A673 (cell line): Measurements from ENCODE around the gene TBPL1. TPM values are rescaled to one million over a fixed set of nuclear protein-coding genes. Genes with fewer than 3 reads are reported as not detected.
"Not testable (repeated sequence)": the region's sequence is repeated elsewhere in the genome, so short reads cannot be mapped to it uniquely, and the experiment has no call there.

Experiments used
- BruUV-seq: library from RNA; stranded (reverse); fragments of 400-500 nt; replicated peaks from 2 replicates; lab custom pipeline; 2021; lab: Mats Ljungman, UMichigan
- CTCF ChIA-PET: fragments of 300-600 bp; sonication (Branson Sonifier 250); formaldehyde crosslinking; loops from one replicate; lab custom pipeline; 2022; ENCODE audit warnings: antibody characterized with exemption; lab: Charles Lee
- POLR2A ChIA-PET: fragments of 300-600 bp; sonication (Branson Sonifier 250); formaldehyde crosslinking; loops from one replicate; lab custom pipeline; 2022; ENCODE audit warnings: antibody characterized with exemption; ENCODE audit not compliant: low non-redundant PET; lab: Charles Lee
- DNase-seq: peaks from one replicate; pipeline ENCODE4 v3.0.0-alpha.2; 2015; ENCODE audit warnings: low spot score
- H3K27ac ChIP-seq: fragments of 200-600 bp; sonication (generic); 2 replicates; pipeline ENCODE4 v1.5.1; 2016; ENCODE audit warnings: mixed run types, low read depth, mild to moderate bottlenecking, mixed read lengths, antibody characterized with exemption, low read length; ENCODE audit not compliant: poor library complexity, severe bottlenecking
- H3K27me3 ChIP-seq: fragments of 200-600 bp; sonication (generic); replicated peaks from 2 replicates; pipeline ENCODE4 v1.6.1; 2017; ENCODE audit warnings: mixed run types, low read depth, mild to moderate bottlenecking, mixed read lengths, antibody characterized with exemption, low read length; ENCODE audit not compliant: insufficient read depth, poor library complexity
- H3K36me3 ChIP-seq: fragments of 200-600 bp; sonication (generic); 2 replicates; pipeline ENCODE4 v1.6.1; 2016; ENCODE audit warnings: mixed run types, mild to moderate bottlenecking, mixed read lengths, antibody characterized with exemption, low read length; ENCODE audit not compliant: insufficient read depth, poor library complexity, severe bottlenecking
- H3K4me1 ChIP-seq: fragments of 200-600 bp; sonication (generic); 2 replicates; pipeline ENCODE4 v1.6.1; 2017; ENCODE audit warnings: mixed run types, mild to moderate bottlenecking, mixed read lengths, antibody characterized with exemption, low read length; ENCODE audit not compliant: insufficient read depth, poor library complexity, severe bottlenecking
- H3K4me3 ChIP-seq: fragments of 200-600 bp; sonication (generic); 2 replicates; pipeline ENCODE4 v1.5.1; 2016; ENCODE audit warnings: low read depth, mixed run types, mild to moderate bottlenecking, mixed read lengths, low read length; ENCODE audit not compliant: poor library complexity, severe bottlenecking
- H3K9me3 ChIP-seq: fragments of 200-600 bp; sonication (generic); 2 replicates; pipeline ENCODE4 v1.6.1; 2016; ENCODE audit warnings: mixed run types, low read depth, mild to moderate bottlenecking, mixed read lengths, antibody characterized with exemption, low read length; ENCODE audit not compliant: poor library complexity, severe bottlenecking
- CTCF ChIP-seq: fragments of 300-800, 200-600 bp; sonication (generic); conservative IDR thresholded peaks from 2 replicates; pipeline ENCODE4 v1.5.1; 2017; ENCODE audit warnings: low read depth, mild to moderate bottlenecking, antibody characterized with exemption, low read length, moderate library complexity, mixed read lengths
- EZH2 ChIP-seq: fragments of 200-600 bp; sonication (generic); IDR thresholded peaks from 2 replicates; pipeline ENCODE4 v1.6.1; 2017; ENCODE audit warnings: borderline replicate concordance, low read depth, mild to moderate bottlenecking, mixed read lengths, antibody characterized with exemption, low read length; ENCODE audit not compliant: poor library complexity, severe bottlenecking
- intact Hi-C: fragments of 100-400 bp; cut with micrococcal nuclease; formaldehyde crosslinking; loops from one replicate; pipeline ENCODE4 v1.10.0; 2022; ENCODE audit not compliant: unreplicated experiment
- total RNA-seq: library from RNA; stranded (reverse); gene quantifications from 2 replicates; pipeline ENCODE4 v1.2.3, GENCODE V29; 2021

TBPL1 gene
- total RNA-seq, 1 experiment from 2014 or later, result 46.3 TPM

DNA sequence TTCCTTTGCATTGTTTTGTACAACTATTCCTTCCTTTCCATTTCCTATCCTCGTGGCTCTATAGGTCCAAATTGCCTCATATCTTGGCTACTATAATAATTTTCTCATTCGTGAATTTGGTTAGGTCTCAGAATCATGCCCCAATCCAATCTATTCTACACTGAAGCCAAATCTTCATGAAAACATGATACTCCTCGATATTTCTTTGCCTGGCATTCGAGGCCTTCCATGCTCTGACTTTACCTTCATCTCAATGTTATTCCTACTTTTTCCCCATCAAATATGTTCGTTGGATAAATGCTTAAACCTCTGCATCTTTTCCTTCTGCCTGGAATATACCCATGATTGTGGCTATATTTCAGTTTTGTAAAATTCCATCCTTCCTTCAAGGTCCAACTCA, 33.7 kb upstream of the TBPL1 start:
- Histone ChIP-seq H3K36me3 (no peaks in the 10 kb centered on the region), H3K9me3 (no peaks in the 10 kb centered on the region), H3K4me3 (no peak overlapping the region), H3K27me3 (peaks cover 18% of the 10 kb centered on the region), H3K4me1 (peaks cover 4% of the 10 kb centered on the region), H3K27ac (no peak overlapping the region)
- ChIA-PET POLR2A (no interaction called here), CTCF (no interaction called here)
- BruUV-seq, result no TSS peak
- intact Hi-C loops, result loop anchor here (5.0 to 10.0 kb wide), 2 partner anchors 82 to 965 kb away; no protein-coding TSS in a partner anchor
- TF ChIP-seq EZH2 (no peak), CTCF (no peak)
- DNase-seq, result no peak

DNA sequence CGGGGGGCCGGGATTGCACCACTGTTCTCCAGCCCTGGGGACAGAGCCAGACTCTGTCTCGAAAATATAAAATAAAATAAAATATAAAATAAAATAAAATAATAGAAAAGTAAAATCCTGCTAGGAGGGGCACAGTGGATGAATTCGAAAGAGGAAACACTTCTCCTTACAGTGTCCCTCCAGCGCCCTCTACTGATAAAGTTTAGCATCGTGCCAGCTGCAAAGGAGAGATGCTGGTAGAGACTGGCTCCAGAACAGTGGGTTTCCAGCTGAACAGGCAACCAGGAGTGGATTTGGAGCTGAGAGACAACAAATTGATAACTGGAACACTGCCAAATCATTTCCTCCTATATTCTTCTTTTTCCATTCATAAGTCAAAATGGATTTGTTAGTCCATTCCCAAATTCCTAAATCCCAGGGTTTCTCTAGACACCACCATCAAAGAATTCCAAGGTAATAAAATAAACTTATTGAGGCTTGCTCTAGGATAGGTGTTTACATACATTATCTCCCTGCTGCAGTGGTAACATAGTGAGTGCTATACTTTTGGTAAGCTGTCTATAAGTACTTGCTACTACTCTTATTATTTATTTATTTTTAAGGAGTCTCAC, 31.7 kb upstream of the TBPL1 start:
- CTCF ChIA-PET, result interaction anchor here (1.1 to 5.6 kb wide), 3 partner anchors 83 to 352 kb away, joined by 3 to 103 read pairs (median 14); no protein-coding TSS in a partner anchor
- BruUV-seq, result no TSS peak
- no peak overlapping the region for H3K4me3 ChIP-seq

GRCh38 chr6:133923938-133924593, 29.0 kb upstream of the TBPL1 start:
- Histone ChIP-seq H3K36me3 (no peaks in the 10 kb centered on the region), H3K4me1 (no peaks in the 10 kb centered on the region), H3K4me3 (no peak overlapping the region), H3K27me3 (peaks cover 30% of the 10 kb centered on the region), H3K27ac (no peak overlapping the region), H3K9me3 (no peaks in the 10 kb centered on the region)
- TF ChIP-seq EZH2 (no peak), CTCF (peak; percentile 82)
- peak; percentile 81 for DNase-seq
- CTCF ChIA-PET, result interaction anchor here (0.5 to 5.6 kb wide), 9 partner anchors 17 to 1017 kb away, joined by 3 to 103 read pairs (median 3); no protein-coding TSS in a partner anchor
- POLR2A ChIA-PET, result no interaction called here
- intact Hi-C loops, result loop anchor here (1.0 to 5.0 kb wide), 3 partner anchors 139 to 1018 kb away; no protein-coding TSS in a partner anchor
- no TSS peak for BruUV-seq

More for the DNA sequence above, 31.7 kb upstream of the TBPL1 start:
- Histone ChIP-seq H3K27me3 (peaks cover 9% of the 10 kb centered on the region), H3K4me1 (peaks cover 4% of the 10 kb centered on the region), H3K36me3 (no peaks in the 10 kb centered on the region), H3K27ac (no peak overlapping the region), H3K9me3 (no peaks in the 10 kb centered on the region)
- POLR2A ChIA-PET, result no interaction called here
- no peak for TF ChIP-seq EZH2
- peak; percentile 83 for TF ChIP-seq CTCF
- intact Hi-C loops, result loop anchor here (5.0 kb wide), 1 partner anchor 1021 kb away; no protein-coding TSS in a partner anchor
- DNase-seq, result peak; percentile 85

DNA sequence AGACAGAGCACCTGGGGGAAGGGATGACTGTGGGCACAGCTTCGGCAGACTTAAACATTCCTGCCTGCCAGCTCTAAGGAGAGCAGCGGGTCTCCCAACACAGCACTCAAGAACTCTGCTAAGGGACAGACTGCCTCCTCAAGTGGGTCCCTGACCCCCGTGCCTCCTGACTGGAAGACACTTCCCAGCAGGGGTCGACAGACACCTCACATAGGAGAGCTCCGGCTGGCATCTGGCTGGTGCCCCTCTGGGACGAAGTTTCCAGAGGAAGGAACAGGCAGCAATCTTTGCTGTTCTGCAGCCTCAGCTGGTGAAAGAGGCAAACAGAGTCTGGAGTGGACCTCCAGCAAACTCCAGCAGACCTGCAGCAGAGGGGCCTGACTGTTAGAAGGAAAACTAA, 21.8 kb upstream of the TBPL1 start:
- peaks cover 29% of the 10 kb centered on the region for H3K27me3 ChIP-seq
- H3K4me3 ChIP-seq, POLR2A ChIA-PET, intact Hi-C loops, H3K9me3 ChIP-seq, BruUV-seq, DNase-seq, H3K27ac ChIP-seq, H3K36me3 ChIP-seq, CTCF ChIA-PET, H3K4me1 ChIP-seq: not testable (repeated sequence)

DNA sequence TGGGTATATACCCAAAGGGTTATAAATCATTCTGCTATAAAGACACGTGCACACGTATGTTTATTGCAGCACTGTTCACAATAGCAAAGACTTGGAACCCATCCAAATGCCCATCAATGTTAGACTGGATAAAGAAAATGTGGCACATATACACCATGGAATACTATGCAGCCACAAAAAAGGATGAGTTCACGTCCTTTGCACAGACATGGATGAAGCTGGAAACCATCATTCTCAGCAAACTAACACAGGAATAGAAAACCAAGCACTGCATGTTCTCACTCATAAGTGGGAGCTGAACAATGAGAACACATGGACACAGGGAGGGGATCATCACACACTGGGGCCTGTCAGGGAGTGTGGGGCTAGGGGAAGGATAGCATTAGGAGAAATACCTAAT, 16.7 kb upstream of the TBPL1 start:
- H3K4me1 ChIP-seq, H3K4me3 ChIP-seq, H3K36me3 ChIP-seq, H3K9me3 ChIP-seq, BruUV-seq, intact Hi-C loops, CTCF ChIA-PET, H3K27ac ChIP-seq, DNase-seq, POLR2A ChIA-PET: not testable (repeated sequence)
- H3K27me3 ChIP-seq, result peaks cover 10% of the 10 kb centered on the region
